Right cardiac atrium (tissue), 5 donors: ENCODE data around the gene CGN. TPM values are rescaled to one million over a fixed set of nuclear protein-coding genes. Genes with fewer than 3 reads are reported as not detected.

ENCODE experiments used
- ATAC-seq, 2 donors: fragments of 200-7000 bp; cut with Tn5 transposase; one replicate each; pipeline versions ENCODE4 v1.8.0 to v1.9.1; 2020; ENCODE audit warnings: moderate library complexity in 2 of 2, mild to moderate bottlenecking in 1 of 2
- DNase-seq, 3 donors: peaks; one replicate each; pipeline ENCODE4 v3.0.0-alpha.2; 2020
- H3K27ac ChIP-seq: one replicate; pipeline ENCODE4 v1.5.1; 2013; ENCODE audit warnings: mild to moderate bottlenecking, low read length, control low read depth, moderate library complexity
- H3K27me3 ChIP-seq: one replicate; pipeline ENCODE4 v1.6.1; 2013; ENCODE audit not compliant: control insufficient read depth, insufficient read depth
- H3K4me1 ChIP-seq: one replicate; pipeline ENCODE4 v1.6.1; 2013; ENCODE audit warnings: low read length; ENCODE audit not compliant: control insufficient read depth, insufficient read depth
- H3K4me3 ChIP-seq: one replicate; pipeline ENCODE4 v1.5.1; 2013; ENCODE audit warnings: low read length, control low read depth
- H3K9me3 ChIP-seq: one replicate; pipeline ENCODE4 v1.6.1; 2013; ENCODE audit warnings: low read length; ENCODE audit not compliant: control insufficient read depth
- WGBS: extraction: QIAGEN DNeasy Blood & Tissue Kit; methylation state at CpG from one replicate; pipeline ENCODE4 v1.1.7; 2013; 5-methylcytosine and 5-hydroxymethylcytosine counted together
- intact Hi-C, 4 donors: fragments of 100-400 bp; cut with DNase I; formaldehyde crosslinking; loops; one replicate each; pipeline versions ENCODE4 v1.11.0 to v1.14.0; 2022 to 2023
- microRNA-seq, 2 donors: library from miRNA; unstranded; fragments of <30 nt; microRNA quantifications; one replicate each; pipeline ENCODE4 v1.2.0, GENCODE V29; 2020 to 2021
- polyA plus RNA-seq: library from polyadenylated mRNA; stranded (reverse); fragments of 200-250 nt; gene quantifications from one replicate; pipeline ENCODE4 v1.2.3, GENCODE V29; 2013
- total RNA-seq, 4 donors: library from RNA; stranded (reverse); fragmentation: NEBNext Ultra II Directional; extraction: Animal tissue kit (Norgen Biotek cat#: 25700); gene quantifications; one replicate each; pipeline ENCODE4 v1.2.1, GENCODE V29; 2021
- donor health status: healthy with polysubstance abuse.
- donor health status: DM: no; HTN: yes; CAD: no.
- donor health status: DM: no; HTN: no; CAD: no.
- donor health status: DM: no; HTN: yes; CAD: no; lungs with severe emphysema.
- donor health status: DM: yes; HTN: yes; CAD: no.

CGN gene
- total and polyA plus RNA-seq, 5 donors = 0.18 to 0.77 (median 0.47) TPM

- no peak for DNase-seq
- 79% methylated on average over 8 of the region's 8 CpGs for WGBS
- intact Hi-C loops = no loop called here
- Histone ChIP-seq H3K4me3 (no peak overlapping the region), H3K27me3 (no peaks in the 10 kb centered on the region), H3K27ac (no peak overlapping the region), H3K4me1 (no peaks in the 10 kb centered on the region), H3K9me3 (no peaks in the 10 kb centered on the region)
- ATAC-seq = no peak
Measured at GRCh38 chr1:151579436-151580225, 68.4 kb downstream of the CGN start.

DNA sequence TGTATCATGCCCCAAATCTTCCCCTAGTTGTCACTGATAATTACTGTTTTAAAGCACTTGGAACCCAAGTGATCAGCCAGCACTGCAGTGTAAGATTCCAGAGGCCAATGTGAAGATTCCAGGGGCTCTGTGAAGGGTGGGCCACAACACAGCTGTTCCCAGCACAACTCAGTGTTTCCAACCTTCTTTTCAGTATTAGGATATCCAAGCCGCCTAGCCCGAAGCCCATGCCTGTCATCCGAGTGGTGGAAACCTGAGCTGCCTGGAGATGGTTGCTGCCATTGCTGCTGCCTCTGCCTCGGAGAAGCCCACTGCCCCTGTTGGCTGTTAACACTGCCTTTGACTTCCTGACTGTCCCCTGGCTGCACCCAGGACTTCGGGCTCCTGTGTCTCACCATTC, 70.3 kb downstream of the CGN start:
- 71% methylated on average over 5 of the region's 5 CpGs for WGBS
- no peaks in the 10 kb centered on the region for H3K4me1 ChIP-seq
- no peak overlapping the region for H3K4me3 ChIP-seq
- no peaks in the 10 kb centered on the region for H3K9me3 ChIP-seq
- DNase-seq (no peak), ATAC-seq (no peak)
- no peaks in the 10 kb centered on the region for H3K27me3 ChIP-seq
- no peak overlapping the region for H3K27ac ChIP-seq
- intact Hi-C loops = no loop called here

DNA sequence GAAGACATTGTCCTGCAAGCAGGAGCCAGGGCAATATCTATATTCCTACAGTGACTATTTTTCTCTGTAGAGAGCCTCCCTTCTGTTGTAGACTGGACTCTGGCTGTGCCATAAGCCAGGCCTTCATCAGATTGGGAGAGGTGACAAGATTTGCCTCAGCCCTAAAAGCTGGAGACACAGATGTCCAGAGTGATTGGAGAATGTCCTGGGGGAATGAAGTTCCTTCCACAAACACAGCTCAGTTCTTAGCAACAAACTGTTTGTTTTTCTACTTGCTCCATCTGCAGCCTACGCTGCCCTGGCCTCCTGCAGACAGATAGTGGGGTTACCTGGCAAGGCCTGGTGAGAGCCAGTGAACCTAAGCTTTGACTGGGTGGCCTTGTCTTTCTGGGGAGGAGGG, 70.7 kb downstream of the CGN start:
- no peak overlapping the region for H3K27ac ChIP-seq
- no peaks in the 10 kb centered on the region for H3K9me3 ChIP-seq
- no peaks in the 10 kb centered on the region for H3K4me1 ChIP-seq
- ATAC-seq (no peak), DNase-seq (no peak)
- intact Hi-C loops = no loop called here
- whole genome bisulfite sequencing = 69% methylated on average over 1 of the region's 1 CpG
- no peak overlapping the region for H3K4me3 ChIP-seq
- H3K27me3 ChIP-seq = no peaks in the 10 kb centered on the region

DNA sequence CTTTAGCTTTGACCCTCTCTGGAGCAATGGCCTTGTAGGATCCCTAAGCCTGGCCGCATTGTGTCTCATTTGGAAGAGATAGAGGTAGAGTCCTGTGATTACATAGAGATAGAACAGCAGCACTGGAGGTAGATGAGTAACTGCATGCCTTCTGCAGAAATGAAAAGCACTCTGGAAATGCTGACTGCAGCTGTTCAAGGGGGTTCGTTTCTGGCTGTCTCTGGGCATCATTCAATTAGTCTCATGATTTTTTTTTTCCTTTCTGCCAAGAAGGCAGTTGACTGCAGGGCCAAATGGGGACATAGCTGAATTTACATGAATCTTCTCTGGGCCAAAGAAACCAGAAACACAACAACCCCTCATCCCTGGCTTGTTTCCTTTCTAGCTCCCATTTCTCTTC, 72.6 kb downstream of the CGN start:
- Histone ChIP-seq H3K27me3 (no peaks in the 10 kb centered on the region), H3K27ac (no peak overlapping the region), H3K4me3 (no peak overlapping the region), H3K9me3 (no peaks in the 10 kb centered on the region), H3K4me1 (no peaks in the 10 kb centered on the region)
- WGBS = 54% methylated on average over 2 of the region's 2 CpGs
- ATAC-seq = no peak
- intact Hi-C loops = no loop called here
- DNase-seq = no peak

DNA sequence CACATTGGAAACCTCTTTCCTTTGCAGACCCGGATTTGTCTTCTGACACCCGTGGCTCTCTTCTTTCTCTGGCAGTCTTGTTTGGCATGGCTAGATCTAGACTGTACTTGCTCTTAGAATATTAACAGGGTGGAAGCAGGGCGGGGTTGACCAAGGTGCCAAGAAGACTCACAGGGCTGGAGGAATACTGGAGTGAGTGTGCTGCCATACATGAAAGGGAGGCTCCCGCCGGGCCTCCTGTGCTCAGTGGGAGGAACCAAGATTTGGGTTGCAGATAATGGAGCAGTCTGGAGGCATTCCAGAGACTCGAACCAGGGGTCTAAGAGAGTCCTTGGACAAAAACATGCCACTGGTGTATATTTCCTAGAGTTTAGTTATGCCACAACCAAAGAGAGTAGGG, 73.1 kb downstream of the CGN start:
- peak in 1 of 2 donors; percentile 45 for ATAC-seq
- no peaks in the 10 kb centered on the region for H3K27me3 ChIP-seq
- intact Hi-C loops = no loop called here
- no peaks in the 10 kb centered on the region for H3K4me1 ChIP-seq
- H3K9me3 ChIP-seq = no peaks in the 10 kb centered on the region
- H3K4me3 ChIP-seq = no peak overlapping the region
- DNase-seq = no peak
- WGBS = 67% methylated on average over 6 of the region's 6 CpGs
- H3K27ac ChIP-seq = no peak overlapping the region

DNA sequence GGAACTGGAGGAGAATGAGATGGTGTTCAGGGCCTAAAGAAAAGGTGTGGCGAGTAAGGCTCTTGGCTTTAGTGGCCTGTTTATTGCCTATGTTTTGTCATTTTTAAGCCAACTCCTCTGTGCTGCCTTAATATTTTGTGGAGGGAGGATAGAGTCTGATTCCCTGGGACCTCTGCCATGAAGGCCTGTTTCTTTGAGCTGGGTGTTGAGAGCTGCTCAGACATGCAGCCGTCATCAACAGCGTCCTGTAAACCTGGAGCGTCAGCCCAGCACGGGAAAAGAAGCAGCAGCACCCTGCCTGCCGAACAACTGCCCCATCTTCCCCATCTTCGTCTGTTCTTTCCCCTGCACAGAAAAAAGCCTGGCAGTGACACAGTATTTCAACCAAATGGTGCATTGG, 73.6 kb downstream of the CGN start:
- intact Hi-C loops = no loop called here
- Histone ChIP-seq H3K9me3 (no peaks in the 10 kb centered on the region), H3K4me1 (no peaks in the 10 kb centered on the region), H3K4me3 (no peak overlapping the region), H3K27ac (no peak overlapping the region), H3K27me3 (no peaks in the 10 kb centered on the region)
- ATAC-seq = no peak
- no peak for DNase-seq
- WGBS = 61% methylated on average over 7 of the region's 7 CpGs

GRCh38 chr1:151585622-151586021, 74.4 kb downstream of the CGN start:
- H3K4me1 ChIP-seq = no peaks in the 10 kb centered on the region

More at GRCh38 chr1:151585622-151586021, 74.4 kb downstream of the CGN start:
- DNase-seq (no peak), ATAC-seq (no peak)
- Histone ChIP-seq H3K4me3 (no peak overlapping the region), H3K27ac (no peak overlapping the region), H3K27me3 (no peaks in the 10 kb centered on the region), H3K9me3 (no peaks in the 10 kb centered on the region)
- WGBS = 0% methylated on average over 1 of the region's 1 CpG
- intact Hi-C loops = no loop called here

Small RNAs within 50 kb of the gene (microRNA-seq; reads per million reads assigned to microRNA genes)
- 0 reads per million in 2 donors for gene MIR554

Other genes starting within 250 kb of the CGN start
- 10 to 100 TPM; 12.4 to 15.0 (median 13.2) TPM for gene ZNF687, start 229.1 kb upstream of the CGN start, total RNA-seq
- gene ZNF687, start 229.1 kb upstream of the CGN start, polyA plus RNA-seq = 8.6 TPM
- 10 to 100 TPM; 45.5 to 62.0 (median 52.0) TPM for gene PI4KB, start 184.0 kb upstream of the CGN start, total RNA-seq
- gene PI4KB, start 184.0 kb upstream of the CGN start, polyA plus RNA-seq = 31.0 TPM
- gene RFX5, start 164.1 kb upstream of the CGN start, total RNA-seq = 10 to 100 TPM; 20.3 to 23.1 (median 21.6) TPM
- 13.7 TPM for gene RFX5, start 164.1 kb upstream of the CGN start, polyA plus RNA-seq
- gene SELENBP1, start 138.7 kb upstream of the CGN start, total RNA-seq = 10 to 100 TPM; 31.1 to 65.9 (median 58.5) TPM
- gene SELENBP1, start 138.7 kb upstream of the CGN start, polyA plus RNA-seq = 48.5 TPM
- gene PSMB4, start 111.8 kb upstream of the CGN start, total RNA-seq = 100 to 1,000 TPM; 171 to 204 (median 188) TPM
- 344 TPM for gene PSMB4, start 111.8 kb upstream of the CGN start, polyA plus RNA-seq
- 10 to 100 TPM; 50.4 to 60.4 (median 52.2) TPM for gene POGZ, start 51.9 kb upstream of the CGN start, total RNA-seq
- 21.8 TPM for gene POGZ, start 51.9 kb upstream of the CGN start, polyA plus RNA-seq
- gene TUFT1, start 28.9 kb downstream of the CGN start, total RNA-seq = 1 to 10 TPM; 3.5 to 5.4 (median 4.5) TPM
- gene TUFT1, start 28.9 kb downstream of the CGN start, polyA plus RNA-seq = 3.5 TPM
- gene SNX27, start 100.7 kb downstream of the CGN start, total RNA-seq = 10 to 100 TPM; 34.1 to 36.5 (median 35.5) TPM
- gene SNX27, start 100.7 kb downstream of the CGN start, polyA plus RNA-seq = 13.7 TPM
- under 1 TPM in 1 of 4 donors, not detected in 3; 0.19 TPM for gene CELF3, start 205.4 kb downstream of the CGN start, total RNA-seq
- gene CELF3, start 205.4 kb downstream of the CGN start, polyA plus RNA-seq = 0.18 TPM
- gene RIIAD1, start 210.1 kb downstream of the CGN start, total RNA-seq = 10 to 100 TPM in 1 of 4 donors, 1 to 10 TPM in 3; 6.0 to 19.3 (median 7.7) TPM
- 11.8 TPM for gene RIIAD1, start 210.1 kb downstream of the CGN start, polyA plus RNA-seq